Right renal cortex interstitium (tissue), 3 donors: ENCODE results near the gene TMEM145. TPM values are rescaled to one million over a fixed set of nuclear protein-coding genes. Genes with fewer than 3 reads are reported as not detected.
"Not testable (repeated sequence)": the region's sequence is repeated elsewhere in the genome, so short reads cannot be mapped to it uniquely, and the experiment has no call there.

Source experiments
- DNase-seq, 3 donors: peaks; one replicate each; pipeline ENCODE4 v3.0.0-alpha.2; 2013; ENCODE audit warnings: low read depth in 3 of 3, low spot score in 2 of 3
- polyA plus RNA-seq, 3 donors: library from polyadenylated mRNA; unstranded; fragments of 120-200 nt; gene quantifications; one replicate each; pipeline ENCODE4 v1.2.1, GENCODE V29; 2013; ENCODE audit not compliant: insufficient read length in 3 of 3

TMEM145 gene
- under 1 TPM; 0.61 to 0.97 (median 0.72) TPM for polyA plus RNA-seq

GRCh38 chr19:42313096-42313839 is at the start of gene TMEM145:
Gene TMEM145, plus strand, starts transcription at chr19:42313309. Its CDS starts 68 bp downstream, at chr19:42313377.
- DNase-seq = peak in 1 of 3 donors; percentile 62

GRCh38 chr19:42266105-42266504 is 47.0 kb upstream of the TMEM145 start:
- not testable (repeated sequence) for DNase-seq

- not testable (repeated sequence) for DNase-seq
Observed at GRCh38 chr19:42266928-42267603, 46.0 kb upstream of the TMEM145 start.

GRCh38 chr19:42267644-42268141 is 45.4 kb upstream of the TMEM145 start:
- DNase-seq = no peak

GRCh38 chr19:42268142-42268703 is 44.9 kb upstream of the TMEM145 start:
- peak; percentile 99 to 100 (median 100) for DNase-seq

- DNase-seq = peak; percentile 100
Observed at GRCh38 chr19:42268704-42269477, 44.2 kb upstream of the TMEM145 start, which contains the start of gene CIC. Gene CIC, plus strand, starts transcription at chr19:42269252. Its CDS starts 2,532 bp downstream, at chr19:42271784.

- no peak for DNase-seq
Observed at GRCh38 chr19:42269478-42270345, 43.4 kb upstream of the TMEM145 start.

- DNase-seq = no peak
Observed at GRCh38 chr19:42270346-42271044, 42.6 kb upstream of the TMEM145 start.

- DNase-seq = no peak
Observed at GRCh38 chr19:42271045-42271419, 42.1 kb upstream of the TMEM145 start.

- no peak for DNase-seq
Observed at GRCh38 chr19:42271861-42272534, 41.1 kb upstream of the TMEM145 start.

GRCh38 chr19:42272535-42272897 is 40.6 kb upstream of the TMEM145 start:
- DNase-seq = no peak

GRCh38 chr19:42272989-42273406 is 40.1 kb upstream of the TMEM145 start:
- DNase-seq = no peak

- DNase-seq = no peak
Observed at GRCh38 chr19:42273407-42274064, 39.6 kb upstream of the TMEM145 start.

- no peak for DNase-seq
Observed at GRCh38 chr19:42274065-42274682, 38.9 kb upstream of the TMEM145 start.

GRCh38 chr19:42275103-42275502 is 38.0 kb upstream of the TMEM145 start:
- DNase-seq = no peak

- no peak for DNase-seq
Observed at GRCh38 chr19:42275517-42275916, 37.6 kb upstream of the TMEM145 start.

- DNase-seq = no peak
Observed at GRCh38 chr19:42276284-42276683, 36.8 kb upstream of the TMEM145 start.

GRCh38 chr19:42276821-42277220 is 36.3 kb upstream of the TMEM145 start:
- DNase-seq = no peak
